NCI-H2227 (cell line): ENCODE results near the gene OPRL1.

Experiments
- DNase-seq: peaks from one replicate; lab custom pipeline; 2025; ENCODE audit not compliant: unreplicated experiment; lab: John Stamatoyannopoulos, UW

OPRL1 gene

GRCh38 chr20:64080013-64080812 is at the start of gene OPRL1:
TSS of gene OPRL1 (plus strand) at chr20:64080082. CDS start at chr20:64092721, 12,639 bp downstream.
- peak; percentile 59 for DNase-seq

DNA sequence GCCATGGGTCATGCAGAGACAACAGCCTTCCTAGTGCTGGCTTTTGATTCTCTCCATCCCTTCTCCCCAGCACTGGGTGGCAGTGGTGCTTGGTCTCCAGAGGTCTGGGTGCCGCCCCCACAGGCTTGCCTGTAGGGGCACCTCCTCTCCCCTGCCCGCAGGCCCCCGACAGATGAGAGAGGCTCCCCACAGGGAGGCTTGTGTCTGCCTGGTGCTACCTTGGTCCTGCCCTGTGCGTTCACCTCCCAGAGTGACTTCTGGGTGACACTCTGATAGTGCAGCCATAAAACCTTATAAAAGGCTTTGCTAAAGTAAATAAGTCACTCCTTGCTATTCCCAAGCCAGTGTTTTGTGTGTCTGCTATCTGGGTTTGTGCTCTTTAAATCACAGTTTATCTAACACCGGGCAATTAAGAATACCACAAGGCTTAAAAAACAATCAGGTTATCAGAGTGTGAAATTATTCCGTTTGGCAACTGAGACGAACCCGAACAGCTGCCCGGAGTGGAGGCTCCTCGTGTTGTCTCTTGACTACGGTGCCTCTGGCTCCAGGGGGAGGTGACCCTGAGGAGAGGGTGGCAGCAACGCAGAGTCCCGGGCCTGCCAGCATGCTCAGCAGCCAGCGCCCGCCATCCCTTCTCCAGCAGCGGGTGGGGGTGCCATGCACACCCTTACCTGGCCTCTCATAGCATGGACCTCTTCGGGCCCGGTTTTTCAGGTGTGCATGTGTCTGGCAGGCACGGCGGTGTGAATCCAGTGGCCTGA is 49.3 kb upstream of the OPRL1 start:
- DNase-seq, result no peak

- DNase-seq, result no peak
These were observed 48.0 kb upstream of the OPRL1 start for GRCh38 chr20:64031822-64032314.

- no peak for DNase-seq
These were observed 46.9 kb upstream of the OPRL1 start for GRCh38 chr20:64032706-64033624.

- DNase-seq, result no peak
These were observed 45.8 kb upstream of the OPRL1 start for GRCh38 chr20:64033981-64034493.

DNA sequence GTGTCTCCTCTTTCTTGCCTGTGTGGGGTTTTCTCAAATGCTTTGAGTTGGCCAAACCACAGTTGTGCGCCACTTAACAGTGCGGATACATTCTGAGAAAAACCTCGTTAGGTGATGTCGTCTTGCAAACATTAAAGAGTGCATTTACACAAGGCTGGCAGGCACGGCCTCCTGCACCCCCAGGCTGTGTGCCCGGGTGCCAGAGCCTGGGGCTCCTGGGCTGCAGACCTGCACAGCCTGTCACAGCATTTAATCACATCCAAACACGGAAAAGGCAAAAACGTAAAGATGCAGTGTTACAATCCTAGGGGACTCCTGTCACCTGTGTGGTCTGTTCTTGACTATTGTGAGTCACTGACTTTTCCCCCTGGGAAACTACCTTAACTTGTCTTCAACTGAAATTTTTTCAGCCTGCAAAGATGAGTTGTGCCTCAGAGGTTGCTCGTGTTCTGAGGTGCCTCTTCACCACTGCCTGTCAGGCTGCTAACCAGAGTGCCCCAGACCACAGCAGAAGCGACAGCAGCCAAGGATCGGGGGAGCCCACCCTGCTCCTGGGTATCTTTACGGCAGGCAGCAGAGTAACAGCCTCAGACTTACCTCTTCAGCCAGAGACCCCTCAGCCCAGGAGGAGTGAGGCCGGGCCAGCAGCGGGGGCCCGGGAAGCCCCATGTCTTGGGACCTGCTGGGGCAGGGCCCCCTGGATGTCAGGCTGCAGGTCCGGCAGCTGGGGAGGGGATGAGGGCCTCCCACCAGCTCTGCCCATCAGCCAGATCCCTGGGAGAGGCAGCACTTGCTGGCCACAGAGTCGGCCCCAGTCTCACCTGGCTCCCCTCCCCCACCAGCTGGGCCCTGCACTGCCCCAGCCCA is 44.6 kb upstream of the OPRL1 start:
- no peak for DNase-seq

GRCh38 chr20:64035933-64036345 is 43.9 kb upstream of the OPRL1 start, which contains the start of gene C20orf204:
TSS of gene C20orf204 (plus strand) at chr20:64036182. CDS start at chr20:64036324, 142 bp downstream.
- no peak for DNase-seq

GRCh38 chr20:64036346-64037198 is 43.3 kb upstream of the OPRL1 start:
- DNase-seq, result no peak

- no peak for DNase-seq
These were observed 42.7 kb upstream of the OPRL1 start for GRCh38 chr20:64037199-64037497.

GRCh38 chr20:64037498-64038213 is 42.2 kb upstream of the OPRL1 start:
- DNase-seq, result peak; percentile 56

GRCh38 chr20:64038224-64038564 is 41.7 kb upstream of the OPRL1 start:
- DNase-seq, result peak; percentile 65

GRCh38 chr20:64038565-64039292 is 41.2 kb upstream of the OPRL1 start:
- DNase-seq, result peak; percentile 86

DNA sequence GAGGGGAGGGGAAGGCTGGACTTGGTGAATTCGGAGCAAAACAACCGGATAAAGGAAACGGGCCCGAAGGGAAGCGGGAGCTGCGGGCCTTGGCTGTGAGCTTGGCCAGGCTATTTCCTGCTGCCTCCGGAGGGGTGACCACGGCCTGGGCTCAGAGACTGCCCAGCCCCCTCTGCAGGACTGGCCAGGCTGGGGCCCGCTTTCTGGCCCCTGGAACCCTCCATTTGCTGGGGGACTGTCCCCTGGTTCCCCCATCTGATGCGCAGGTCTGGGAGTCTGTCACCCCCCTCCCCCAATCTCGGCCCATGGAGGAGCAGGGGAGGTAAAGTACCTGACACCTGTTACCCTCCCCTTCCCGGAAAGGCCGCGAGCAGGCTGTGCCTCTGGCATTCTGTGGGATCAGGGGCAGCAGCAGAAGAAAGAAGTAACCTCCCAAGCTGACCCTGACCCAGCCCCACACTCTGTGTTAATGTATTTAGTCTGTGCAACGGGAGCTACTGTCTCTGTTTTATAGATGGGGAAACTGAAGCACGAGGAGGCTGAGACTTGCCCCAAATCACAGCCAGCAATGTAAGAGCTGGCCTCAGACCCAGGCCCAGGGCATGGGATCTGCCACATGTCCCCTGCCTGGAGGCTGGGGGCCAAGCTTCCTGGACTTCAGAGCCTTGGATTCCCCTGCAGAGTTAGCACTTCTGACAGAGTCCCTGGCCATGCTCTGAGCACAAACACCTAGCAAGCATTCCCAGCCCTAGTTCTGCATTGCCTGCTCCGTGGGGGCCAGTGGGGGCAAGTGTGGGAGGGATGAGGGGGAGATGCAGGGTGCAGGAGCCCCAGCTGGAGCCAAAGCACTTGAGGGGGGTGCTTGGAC is 40.4 kb upstream of the OPRL1 start:
- no peak for DNase-seq

- no peak for DNase-seq
These were observed 39.4 kb upstream of the OPRL1 start for GRCh38 chr20:64040231-64041039.

- no peak for DNase-seq
These were observed 38.7 kb upstream of the OPRL1 start for GRCh38 chr20:64041040-64041780.

DNA sequence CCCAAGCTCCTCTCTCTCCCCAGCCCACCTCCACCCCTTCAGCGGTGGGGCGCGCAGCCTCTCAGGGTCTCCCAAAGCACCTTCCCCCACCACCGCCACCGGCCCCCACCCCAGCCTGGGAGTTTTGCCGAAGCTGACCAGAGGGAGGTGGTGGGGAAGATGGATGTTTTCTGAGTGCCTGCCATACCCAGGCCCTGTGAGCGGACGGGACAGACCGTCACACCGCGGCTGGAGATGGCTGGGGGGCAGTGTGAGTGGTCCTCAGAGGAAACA is 38.2 kb upstream of the OPRL1 start:
- DNase-seq, result no peak
